HAP-1 (cell line): ENCODE measurements around the gene ODAD2.

Source experiments
- DNase-seq, 2 experiments: peaks; one replicate each; pipeline ENCODE4 v3.0.0-alpha.2; 2016 to 2020; ENCODE audit warnings: low spot score in 2 of 2
- H3K27me3 ChIP-seq: fragments of 250-450 bp; sonication (Bioruptor Pico); 2 replicates; pipeline ENCODE4 v1.5.1; 2020; ENCODE audit warnings: low read depth, mild to moderate bottlenecking, moderate library complexity
- H3K36me3 ChIP-seq: fragments of 250-450 bp; sonication (Bioruptor Pico); replicated peaks from 2 replicates; pipeline ENCODE4 v1.5.1; 2020; ENCODE audit warnings: mild to moderate bottlenecking
- H3K4me1 ChIP-seq: fragments of 250-450 bp; sonication (Bioruptor Pico); 2 replicates; pipeline ENCODE4 v1.5.1; 2020; ENCODE audit warnings: mild to moderate bottlenecking
- H3K4me3 ChIP-seq: fragments of 250-450 bp; sonication (Bioruptor Pico); 2 replicates; pipeline ENCODE4 v1.5.1; 2020; ENCODE audit warnings: mild to moderate bottlenecking, moderate library complexity
- H3K9me3 ChIP-seq: fragments of 250-450 bp; sonication (Bioruptor Pico); 2 replicates; pipeline ENCODE4 v1.5.1; 2020; ENCODE audit warnings: mild to moderate bottlenecking, moderate library complexity
- in situ Hi-C: fragments of 300-500 bp; cut with MboI; formaldehyde crosslinking; loops from 3 replicates; pipeline ENCODE4 v1.14.3; 2020; ENCODE audit warnings: low sequenced_read_pairs, inconsistent platforms, mixed read lengths

Gene ODAD2

DNA sequence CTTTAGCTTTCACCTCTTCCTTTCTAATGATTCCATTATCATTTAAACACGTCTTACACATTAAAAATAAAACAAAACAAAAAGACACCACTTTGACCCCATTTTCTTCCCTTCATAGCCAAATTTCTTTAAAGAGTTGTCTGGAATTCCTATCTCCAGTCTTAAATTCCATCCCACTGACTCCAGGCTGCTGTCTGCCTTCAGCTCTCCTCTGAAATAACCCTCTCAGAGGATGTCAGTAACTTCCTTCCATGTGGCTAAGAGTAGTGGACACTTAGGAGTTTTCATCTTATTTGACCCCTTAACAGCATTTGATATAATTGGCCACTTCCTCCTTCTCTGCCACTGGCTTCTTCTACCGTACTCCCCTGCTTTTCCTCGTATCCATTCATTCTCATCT is 183.6 kb downstream of the ODAD2 start:
- Histone ChIP-seq H3K4me3 (no peak overlapping the region), H3K36me3 (no peaks in the 10 kb centered on the region), H3K27me3 (no peaks in the 10 kb centered on the region), H3K9me3 (no peaks in the 10 kb centered on the region), H3K4me1 (no peaks in the 10 kb centered on the region)
- in situ Hi-C loops = no loop called here
- DNase-seq = no peak

- H3K27me3 ChIP-seq = peaks cover 3% of the 10 kb centered on the region; the same call in 1 of the 2 replicates
- H3K36me3 ChIP-seq = no peaks in the 10 kb centered on the region
- no peak overlapping the region for H3K4me3 ChIP-seq
- H3K9me3 ChIP-seq = no peaks in the 10 kb centered on the region
- in situ Hi-C loops = no loop called here
- H3K4me1 ChIP-seq = no peaks in the 10 kb centered on the region
- no peak for DNase-seq
Measured at GRCh38 chr10:27805180-27805579, 193.7 kb downstream of the ODAD2 start.

DNA sequence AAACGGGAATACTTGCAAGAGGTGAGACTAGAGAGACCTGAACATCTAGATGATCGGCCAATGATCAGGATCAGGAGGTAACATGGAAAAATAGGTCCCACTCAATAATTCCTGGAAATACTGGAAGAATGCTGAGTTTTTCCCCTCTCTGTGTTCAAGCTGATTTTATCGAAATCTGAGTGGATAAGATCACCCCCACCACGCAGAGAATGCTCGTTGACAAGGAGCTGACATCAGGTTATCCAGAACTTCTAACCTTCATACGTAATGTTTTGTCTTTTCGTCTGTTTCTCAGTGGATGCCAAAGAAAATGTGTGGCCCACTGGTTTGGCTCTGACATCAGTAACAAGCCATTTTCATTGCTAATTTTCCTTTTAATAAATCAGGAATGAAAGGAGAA is 194.7 kb downstream of the ODAD2 start:
- H3K4me1 ChIP-seq = no peaks in the 10 kb centered on the region
- no peak overlapping the region for H3K4me3 ChIP-seq
- no peaks in the 10 kb centered on the region for H3K9me3 ChIP-seq
- H3K36me3 ChIP-seq = no peaks in the 10 kb centered on the region
- in situ Hi-C loops = no loop called here
- DNase-seq = no peak
- H3K27me3 ChIP-seq = peaks cover 3% of the 10 kb centered on the region; the same call in 1 of the 2 replicates

GRCh38 chr10:27801171-27801785 is 197.6 kb downstream of the ODAD2 start:
- H3K9me3 ChIP-seq = no peaks in the 10 kb centered on the region
- in situ Hi-C loops = no loop called here
- H3K27me3 ChIP-seq = peaks cover 3% of the 10 kb centered on the region; the same call in 1 of the 2 replicates

DNA sequence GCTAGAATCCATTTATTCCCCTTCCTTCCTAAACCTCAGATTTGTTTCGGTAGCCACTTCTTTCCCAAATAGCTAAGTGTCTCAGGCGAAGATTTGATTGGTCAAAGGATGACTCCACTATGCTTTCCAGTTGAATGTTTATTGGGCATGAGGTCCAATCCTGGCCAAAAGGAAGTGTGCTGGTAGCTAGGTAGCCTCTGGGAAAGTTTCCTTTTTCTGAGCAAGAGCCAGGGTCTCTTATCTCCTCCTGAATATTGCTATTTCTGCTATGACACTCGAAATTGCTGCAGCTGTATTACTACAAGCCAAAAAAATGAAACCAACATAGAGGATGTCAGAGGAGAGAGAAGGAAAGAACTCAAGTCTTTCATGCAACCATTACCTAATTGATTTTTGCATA is 199.8 kb downstream of the ODAD2 start:
- Histone ChIP-seq H3K27me3 (no peaks in the 10 kb centered on the region), H3K4me3 (no peak overlapping the region), H3K9me3 (no peaks in the 10 kb centered on the region), H3K4me1 (no peaks in the 10 kb centered on the region), H3K36me3 (no peaks in the 10 kb centered on the region)
- in situ Hi-C loops = no loop called here
- DNase-seq = no peak

More at GRCh38 chr10:27801171-27801785, 197.6 kb downstream of the ODAD2 start:
- DNase-seq = no peak
- no peaks in the 10 kb centered on the region for H3K4me1 ChIP-seq
- no peak overlapping the region for H3K4me3 ChIP-seq
- no peaks in the 10 kb centered on the region for H3K36me3 ChIP-seq

DNA sequence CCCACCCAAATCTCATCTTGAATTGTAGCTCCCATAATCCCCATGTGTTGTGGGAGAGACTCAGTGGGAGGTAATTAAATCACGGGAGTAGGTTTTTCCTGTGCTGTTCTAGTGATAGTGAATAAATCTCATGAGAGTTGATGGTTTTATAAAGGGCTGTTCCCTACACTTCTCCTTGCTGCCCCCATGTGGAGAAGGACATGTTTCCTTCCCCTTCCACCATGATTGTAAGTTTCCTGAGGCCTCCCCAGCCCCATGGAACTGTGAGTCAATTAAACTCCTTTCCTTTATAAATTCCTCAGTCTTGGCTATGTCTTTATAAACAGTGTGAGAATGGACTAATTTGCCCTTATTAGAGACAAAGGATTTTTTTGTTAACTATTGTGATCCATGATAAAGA is 204.7 kb downstream of the ODAD2 start:
- DNase-seq = peak in 1 of 2 experiments; percentile 44
- no peaks in the 10 kb centered on the region for H3K4me1 ChIP-seq
- 0 out of 2 replicates have a peak, but pooled peaks cover 2% of the 10 kb centered on the region for H3K27me3 ChIP-seq
- no peak overlapping the region for H3K4me3 ChIP-seq
- no peaks in the 10 kb centered on the region for H3K36me3 ChIP-seq
- in situ Hi-C loops = no loop called here
- H3K9me3 ChIP-seq = no peaks in the 10 kb centered on the region

DNA sequence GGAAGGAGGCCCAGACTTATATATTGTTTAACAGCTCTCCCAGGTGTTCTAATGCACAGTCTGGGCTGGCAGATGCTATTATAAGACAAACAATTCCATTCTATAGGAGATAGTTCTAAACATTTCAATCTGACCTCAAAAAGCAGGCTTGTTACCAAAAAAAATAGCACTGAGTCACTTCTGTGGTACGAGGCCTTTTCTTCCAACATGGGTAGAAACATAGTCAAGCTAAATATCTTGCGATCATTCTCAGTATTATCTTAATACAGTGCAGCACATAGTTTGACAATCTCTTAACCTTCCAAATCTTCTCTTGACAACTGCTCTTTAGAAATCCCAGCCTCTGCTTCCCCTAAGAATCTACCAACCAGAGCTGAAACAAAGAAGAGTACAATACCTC is 206.7 kb downstream of the ODAD2 start:
- no peak overlapping the region for H3K4me3 ChIP-seq
- no peaks in the 10 kb centered on the region for H3K9me3 ChIP-seq
- 0 out of 2 replicates have a peak, but pooled peaks cover 2% of the 10 kb centered on the region for H3K27me3 ChIP-seq
- no peak for DNase-seq
- in situ Hi-C loops = no loop called here
- no peaks in the 10 kb centered on the region for H3K36me3 ChIP-seq
- H3K4me1 ChIP-seq = peaks cover 2% of the 10 kb centered on the region; the same call in 1 of the 2 replicates

- no peak for DNase-seq
- H3K36me3 ChIP-seq = no peaks in the 10 kb centered on the region
- H3K4me3 ChIP-seq = no peak overlapping the region
- peaks cover 20% of the 10 kb centered on the region for H3K4me1 ChIP-seq
- in situ Hi-C loops = no loop called here
- no peaks in the 10 kb centered on the region for H3K27me3 ChIP-seq
- no peaks in the 10 kb centered on the region for H3K9me3 ChIP-seq
Measured at GRCh38 chr10:27784272-27784671, 214.6 kb downstream of the ODAD2 start.

GRCh38 chr10:27783660-27784059 is 215.2 kb downstream of the ODAD2 start:
- Histone ChIP-seq H3K36me3 (no peaks in the 10 kb centered on the region), H3K9me3 (no peaks in the 10 kb centered on the region), H3K4me3 (no peak overlapping the region), H3K27me3 (no peaks in the 10 kb centered on the region), H3K4me1 (peaks cover 18% of the 10 kb centered on the region)
- peak; percentile 29 to 41 for DNase-seq
- in situ Hi-C loops = no loop called here

GRCh38 chr10:27779462-27780015 is 219.3 kb downstream of the ODAD2 start:
- in situ Hi-C loops = no loop called here
- no peak for DNase-seq
- H3K36me3 ChIP-seq = no peaks in the 10 kb centered on the region

DNA sequence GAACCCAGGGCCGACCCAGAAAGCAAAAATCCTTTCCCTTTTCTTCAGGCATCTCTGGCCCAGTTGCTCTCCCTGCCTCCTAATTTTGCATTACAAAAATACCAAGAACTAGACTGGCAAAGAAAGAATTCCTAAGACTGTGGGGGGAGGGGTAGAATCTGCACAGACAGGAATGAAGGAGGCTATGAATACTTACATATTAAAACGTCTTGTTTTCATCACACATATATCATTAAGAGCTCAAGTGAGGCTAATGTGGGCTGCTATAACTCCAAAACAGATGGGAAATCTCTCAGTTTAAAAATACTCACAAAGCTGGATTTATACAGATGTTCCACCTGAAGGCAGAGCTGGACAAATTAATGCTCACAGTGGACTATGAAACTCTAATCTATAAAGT is 224.0 kb downstream of the ODAD2 start:
- in situ Hi-C loops = no loop called here
- Histone ChIP-seq H3K9me3 (no peaks in the 10 kb centered on the region), H3K4me1 (peaks cover 12% of the 10 kb centered on the region), H3K4me3 (no peak overlapping the region), H3K27me3 (no peaks in the 10 kb centered on the region), H3K36me3 (no peaks in the 10 kb centered on the region)
- peak; percentile 42 to 45 for DNase-seq

More at GRCh38 chr10:27779462-27780015, 219.3 kb downstream of the ODAD2 start:
- Histone ChIP-seq H3K4me1 (peaks cover 10% of the 10 kb centered on the region), H3K4me3 (no peak overlapping the region), H3K27me3 (no peaks in the 10 kb centered on the region), H3K9me3 (no peaks in the 10 kb centered on the region)

DNA sequence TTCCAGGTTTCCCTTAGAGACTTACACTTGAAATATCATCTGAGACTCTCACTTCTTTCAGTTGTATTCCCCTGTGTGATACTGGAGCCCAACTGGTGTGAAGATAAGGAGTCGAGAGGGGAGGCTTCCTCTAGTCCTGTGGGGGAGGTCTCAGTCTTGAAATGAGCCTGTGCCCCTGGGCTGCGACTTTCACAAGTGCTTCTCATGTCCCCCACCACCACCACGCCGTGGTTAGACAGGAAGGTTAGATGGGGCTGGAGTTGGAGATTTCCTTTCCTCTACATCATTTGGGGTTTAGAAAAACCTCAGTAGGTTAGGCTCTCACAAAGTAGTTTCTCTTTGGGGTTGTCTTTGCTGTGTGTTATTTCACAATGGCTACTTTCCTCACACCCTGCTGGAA is 227.6 kb downstream of the ODAD2 start:
- H3K4me1 ChIP-seq = peaks cover 12% of the 10 kb centered on the region
- no peaks in the 10 kb centered on the region for H3K9me3 ChIP-seq
- H3K36me3 ChIP-seq = no peaks in the 10 kb centered on the region
- no peak for DNase-seq
- in situ Hi-C loops = no loop called here
- no peaks in the 10 kb centered on the region for H3K27me3 ChIP-seq
- H3K4me3 ChIP-seq = no peak overlapping the region

- Histone ChIP-seq H3K36me3 (no peaks in the 10 kb centered on the region), H3K27me3 (no peaks in the 10 kb centered on the region), H3K4me3 (no peak overlapping the region), H3K4me1 (peaks cover 12% of the 10 kb centered on the region), H3K9me3 (no peaks in the 10 kb centered on the region)
- in situ Hi-C loops = no loop called here
- DNase-seq = no peak
Measured at GRCh38 chr10:27770181-27770580, 228.7 kb downstream of the ODAD2 start.
